22Rv1 (cell line): Measurements from ENCODE around the gene RBM19.

ENCODE experiments used
- ZFX ChIP-seq: fragments of 450-650 bp; IDR thresholded peaks from 2 replicates; pipeline ENCODE4 v1.6.1; 2017; ENCODE audit warnings: antibody characterized with exemption, borderline replicate concordance
- TF ChIP-seq, protein P1 (sequence below): fragments of 450-650 bp; IDR thresholded peaks from 2 replicates; pipeline ENCODE4 v1.5.1; 2017; ENCODE audit warnings: mild to moderate bottlenecking

DNA sequence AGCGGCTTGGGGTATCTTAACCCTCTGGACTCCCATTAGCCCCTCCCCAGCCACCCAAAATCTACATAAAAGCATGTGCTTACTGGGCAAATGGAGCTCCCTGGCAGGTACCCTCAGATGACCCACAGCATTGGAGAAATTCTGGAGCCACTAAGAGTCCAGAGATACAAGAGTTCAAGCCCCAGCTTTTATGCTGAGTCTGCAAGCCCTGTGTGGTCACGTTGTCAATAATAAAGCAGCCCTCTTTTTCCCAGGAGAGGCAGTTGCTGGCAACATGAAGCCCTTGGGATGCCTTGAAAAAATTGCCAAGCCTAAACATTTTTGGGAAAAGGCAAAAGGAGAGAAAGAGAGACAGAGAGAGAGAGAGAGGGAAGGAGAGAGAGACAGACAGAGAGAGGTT, 83.4 kb downstream of the RBM19 start:
- TF ChIP-seq, protein P1, sequence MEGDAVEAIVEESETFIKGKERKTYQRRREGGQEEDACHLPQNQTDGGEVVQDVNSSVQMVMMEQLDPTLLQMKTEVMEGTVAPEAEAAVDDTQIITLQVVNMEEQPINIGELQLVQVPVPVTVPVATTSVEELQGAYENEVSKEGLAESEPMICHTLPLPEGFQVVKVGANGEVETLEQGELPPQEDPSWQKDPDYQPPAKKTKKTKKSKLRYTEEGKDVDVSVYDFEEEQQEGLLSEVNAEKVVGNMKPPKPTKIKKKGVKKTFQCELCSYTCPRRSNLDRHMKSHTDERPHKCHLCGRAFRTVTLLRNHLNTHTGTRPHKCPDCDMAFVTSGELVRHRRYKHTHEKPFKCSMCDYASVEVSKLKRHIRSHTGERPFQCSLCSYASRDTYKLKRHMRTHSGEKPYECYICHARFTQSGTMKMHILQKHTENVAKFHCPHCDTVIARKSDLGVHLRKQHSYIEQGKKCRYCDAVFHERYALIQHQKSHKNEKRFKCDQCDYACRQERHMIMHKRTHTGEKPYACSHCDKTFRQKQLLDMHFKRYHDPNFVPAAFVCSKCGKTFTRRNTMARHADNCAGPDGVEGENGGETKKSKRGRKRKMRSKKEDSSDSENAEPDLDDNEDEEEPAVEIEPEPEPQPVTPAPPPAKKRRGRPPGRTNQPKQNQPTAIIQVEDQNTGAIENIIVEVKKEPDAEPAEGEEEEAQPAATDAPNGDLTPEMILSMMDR, result no peak
- TF ChIP-seq ZFX, result no peak
